PFSK-1 (cell line): ENCODE results near the gene TRPC3.

Source experiments
- POLR2AphosphoS5 ChIP-seq: IDR thresholded peaks from 2 replicates; pipeline ENCODE4 v1.6.1; 2012; ENCODE audit warnings: low read depth, mild to moderate bottlenecking, control low read depth, low read length, moderate library complexity
- REST ChIP-seq, 2 experiments: IDR thresholded peaks; 2 replicates each; pipeline versions ENCODE4 v1.6.1 to v1.8.0; 2011 to 2012; ENCODE audit warnings: low read depth in 2 of 2, low read length in 2 of 2, control low read depth in 1 of 2, inconsistent platforms in 1 of 2, mild to moderate bottlenecking in 1 of 2, moderate library complexity in 1 of 2; ENCODE audit not compliant: insufficient read depth in 1 of 2

DNA sequence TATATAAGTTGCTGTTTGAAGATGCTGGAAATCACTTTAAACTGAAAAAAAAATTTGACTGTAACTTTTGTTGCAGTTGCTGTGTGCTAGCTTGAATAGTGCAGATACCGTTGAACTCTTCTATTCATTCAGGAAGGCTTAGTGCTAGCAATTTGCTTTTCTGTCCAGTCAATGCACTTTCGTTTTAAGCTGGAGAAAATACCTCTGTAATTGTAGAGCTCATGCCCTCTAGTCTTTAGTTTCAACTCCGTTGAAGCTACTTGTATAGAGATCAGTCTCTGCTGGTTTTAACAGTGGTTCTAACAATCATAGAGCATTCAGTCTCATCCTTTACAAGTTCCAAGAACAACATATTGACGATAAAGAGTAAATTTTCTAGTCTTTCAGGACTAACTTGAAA is 49.0 kb upstream of the TRPC3 start:
- TF ChIP-seq REST (IDR thresholded peaks at IDR 0.05; ENCODE audit: insufficient read depth in 1 of 2, low read depth in 2 of 2, low read length in 2 of 2), result no peak
- no peak for TF ChIP-seq POLR2AphosphoS5
